Ishikawa (cell line): Measurements from ENCODE around the gene TRAPPC1.

Experiments used
- CREB1 ChIP-seq: IDR thresholded peaks from 2 replicates; pipeline ENCODE4 v1.6.1; 2012; ENCODE audit warnings: low read depth
- FOXM1 ChIP-seq: IDR thresholded peaks from 2 replicates; pipeline ENCODE4 v1.6.1; 2012; ENCODE audit warnings: low read depth, borderline replicate concordance
- MAX ChIP-seq: IDR thresholded peaks from 2 replicates; pipeline ENCODE4 v1.6.1; 2012
- RAD21 ChIP-seq: IDR thresholded peaks from 2 replicates; pipeline ENCODE4 v1.6.1; 2012; ENCODE audit warnings: low read depth
- TEAD4 ChIP-seq: IDR thresholded peaks from 2 replicates; pipeline ENCODE4 v1.6.1; 2012
- YY1 ChIP-seq: IDR thresholded peaks from 2 replicates; pipeline ENCODE4 v1.6.1; 2012; ENCODE audit warnings: low read depth

- TF ChIP-seq RAD21, result no peak
- TF ChIP-seq TEAD4, result no peak
- no peak for TF ChIP-seq CREB1
- no peak for TF ChIP-seq FOXM1
- TF ChIP-seq YY1, result no peak
- no peak for TF ChIP-seq MAX
These were observed 15.9 kb upstream of the TRAPPC1 start for GRCh38 chr17:7947651-7948050.
